Measurements from ENCODE around the gene OR4C45. TPM values are rescaled to one million over a fixed set of nuclear protein-coding genes. Genes with fewer than 3 reads are reported as not detected.
A peak's percentile ranks its signal among the peaks of the same experiment; 100 is the strongest.
"Not testable (repeated sequence)": the region's sequence is repeated elsewhere in the genome, so short reads cannot be mapped to it uniquely, and the experiment has no call there.

The OR4C45 gene
- total RNA-seq (not detected), polyA plus RNA-seq (not detected), total RNA-seq (not detected)

DNA sequence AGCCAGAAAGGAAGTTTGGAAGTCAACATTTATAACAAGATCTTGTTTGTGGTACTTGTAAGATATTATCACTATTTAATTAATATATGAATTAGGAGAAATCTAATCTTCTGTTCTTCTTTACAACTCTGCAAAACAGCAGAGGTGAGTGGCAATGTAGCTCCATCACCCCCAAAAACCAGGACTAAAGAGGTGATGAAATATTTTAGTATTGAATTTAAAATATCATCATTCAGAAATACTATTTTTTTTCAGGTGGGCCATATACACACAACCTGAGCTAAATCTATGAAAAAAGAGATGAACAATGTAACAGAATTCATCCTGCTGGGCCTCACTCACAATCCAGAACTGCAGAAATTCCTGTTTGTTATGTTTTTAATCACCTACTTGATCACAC lies at the start of gene OR4C45:
Gene OR4C45, plus strand, starts transcription at position 301 of the 400 bp plus-strand sequence.
- no peak for ATAC-seq
- no peak for DNase-seq

DNA sequence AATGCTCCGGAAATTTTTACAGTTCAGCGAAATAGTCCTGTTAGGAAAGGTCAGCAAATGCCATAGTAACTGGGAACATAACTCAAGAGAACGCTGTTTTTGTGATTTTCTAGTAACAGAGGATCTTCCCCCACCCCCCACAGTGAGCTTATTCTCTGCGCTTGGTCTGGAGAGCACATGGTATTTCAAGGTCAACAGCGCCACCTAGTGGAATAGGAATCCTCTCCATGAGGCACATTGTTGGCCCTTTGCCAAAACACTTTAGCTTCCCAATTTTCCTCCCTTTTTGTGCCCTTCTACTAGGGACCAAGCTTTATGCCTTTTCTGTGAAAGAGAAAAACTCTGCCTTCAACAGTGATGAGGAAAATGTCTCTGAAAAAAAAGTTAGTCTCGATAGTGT lies 37.1 kb upstream of the OR4C45 start:
- Mint-ChIP-seq H3K27me3 (no peaks in the 10 kb centered on the region), H3K4me3 (no peak overlapping the region), H3K9me3 (peaks cover 0 to 43% (median 11%) of the 10 kb centered on the region in 11 donors), H3K27ac (no peak overlapping the region), H3K4me1 (no peaks in the 10 kb centered on the region), H3K36me3 (peaks cover 0 to 7% (median 0%) of the 10 kb centered on the region in 5 donors)
- intact Hi-C loops (cut with micrococcal nuclease), result loop anchor here in 1 of 2 donors (5.0 to 10.0 kb wide), 2 partner anchors 1688 to 1821 kb away; partner anchors contain the start of gene OR4S1
- Histone ChIP-seq H3K27ac (ENCODE audit: low read depth, low read length) (no peak overlapping the region), H3K4me1 (ENCODE audit: control insufficient read depth in 2 of 2, insufficient read depth in 2 of 2, low read length in 2 of 2) (no peaks in the 10 kb centered on the region), H3K27me3 (ENCODE audit: control insufficient read depth in 2 of 2, insufficient read depth in 2 of 2, low read length in 2 of 2) (no peaks in the 10 kb centered on the region), H3K4me3 (ENCODE audit: low read length) (no peak overlapping the region), H3K36me3 (ENCODE audit: control insufficient read depth in 2 of 3, insufficient read depth in 3 of 3, low read length in 3 of 3) (no peaks in the 10 kb centered on the region), H3K9me3 (ENCODE audit: control insufficient read depth in 2 of 3, low read length in 3 of 3) (peaks cover 0 to 6% (median 0%) of the 10 kb centered on the region in 3 experiments)
- DNase-seq (peak in 3 of 9 donors; percentile 0 to 1 (median 1)), ATAC-seq (no peak)
- ChIA-PET POLR2A (no interaction called here), CTCF (no interaction called here)

More for the DNA sequence above, at the start of gene OR4C45:
- H3K4me1 Mint-ChIP-seq, result no peaks in the 10 kb centered on the region
- Histone ChIP-seq H3K27me3 (ENCODE audit: control insufficient read depth in 2 of 2, insufficient read depth in 2 of 2, low read length in 2 of 2) (no peaks in the 10 kb centered on the region), H3K4me3 (ENCODE audit: low read length) (no peak within 1 kb of the TSS), H3K36me3 (ENCODE audit: control insufficient read depth in 2 of 3, insufficient read depth in 3 of 3, low read length in 3 of 3) (no peaks in the 10 kb centered on the region), H3K27ac (ENCODE audit: low read depth, low read length) (no peak within 1 kb of the TSS), H3K9me3 (ENCODE audit: control insufficient read depth in 2 of 3, low read length in 3 of 3) (peaks cover 0 to 3% (median 0%) of the 10 kb centered on the region in 3 experiments), H3K4me1 (ENCODE audit: control insufficient read depth in 2 of 2, insufficient read depth in 2 of 2, low read length in 2 of 2) (no peaks in the 10 kb centered on the region)
- CTCF ChIA-PET, result no interaction called here
- peaks cover 2 to 31% (median 15%) of the 10 kb centered on the region in 11 donors for H3K9me3 Mint-ChIP-seq
- POLR2A ChIA-PET, result no interaction called here
- peaks cover 0 to 4% (median 0%) of the 10 kb centered on the region in 5 donors for H3K36me3 Mint-ChIP-seq
- no peaks in the 10 kb centered on the region for H3K27me3 Mint-ChIP-seq
- H3K4me3 Mint-ChIP-seq, result no peak within 1 kb of the TSS
- H3K27ac Mint-ChIP-seq, result no peak within 1 kb of the TSS
- intact Hi-C loops (cut with micrococcal nuclease), result no loop called here

DNA sequence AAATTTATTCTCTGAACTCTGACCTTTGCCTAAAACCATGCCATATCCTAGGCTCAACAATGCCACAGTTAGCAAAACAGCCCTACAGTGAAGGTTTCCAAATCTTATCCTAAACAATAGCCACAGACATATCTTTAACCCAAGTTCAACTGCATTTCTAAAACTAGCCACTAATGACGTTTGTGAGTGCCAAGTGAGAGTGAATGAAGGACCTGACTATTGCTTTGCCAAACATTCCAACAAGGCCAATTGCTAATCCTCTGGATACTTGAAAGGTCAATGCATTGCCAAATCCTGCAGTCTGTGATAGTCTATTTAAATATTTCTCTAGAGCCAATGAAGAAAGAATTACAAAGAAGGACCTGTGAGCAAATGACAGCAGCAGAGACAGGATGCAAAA lies 2.5 kb upstream of the OR4C45 start:
- no peak overlapping the region for H3K4me3 ChIP-seq (ENCODE audit: low read length)
- Mint-ChIP-seq H3K9me3 (peaks cover 5 to 49% (median 14%) of the 10 kb centered on the region in 11 donors), H3K27me3 (no peaks in the 10 kb centered on the region), H3K4me1 (no peaks in the 10 kb centered on the region), H3K36me3 (peaks cover 0 to 5% (median 0%) of the 10 kb centered on the region in 5 donors), H3K27ac (no peak overlapping the region), H3K4me3 (no peak overlapping the region)
- H3K27me3 ChIP-seq (ENCODE audit: control insufficient read depth in 2 of 2, insufficient read depth in 2 of 2, low read length in 2 of 2), result no peaks in the 10 kb centered on the region
- H3K36me3 ChIP-seq (ENCODE audit: control insufficient read depth in 2 of 3, insufficient read depth in 3 of 3, low read length in 3 of 3), result no peaks in the 10 kb centered on the region
- ATAC-seq, result no peak
- CTCF ChIA-PET, result no interaction called here
- H3K27ac ChIP-seq (ENCODE audit: low read depth, low read length), result no peak overlapping the region
- POLR2A ChIA-PET, result no interaction called here
- intact Hi-C loops (cut with micrococcal nuclease), result no loop called here
- DNase-seq, result no peak
- H3K9me3 ChIP-seq (ENCODE audit: control insufficient read depth in 2 of 3, low read length in 3 of 3), result peaks cover 0 to 3% (median 0%) of the 10 kb centered on the region in 3 experiments
- H3K4me1 ChIP-seq (ENCODE audit: control insufficient read depth in 2 of 2, insufficient read depth in 2 of 2, low read length in 2 of 2), result no peaks in the 10 kb centered on the region

DNA sequence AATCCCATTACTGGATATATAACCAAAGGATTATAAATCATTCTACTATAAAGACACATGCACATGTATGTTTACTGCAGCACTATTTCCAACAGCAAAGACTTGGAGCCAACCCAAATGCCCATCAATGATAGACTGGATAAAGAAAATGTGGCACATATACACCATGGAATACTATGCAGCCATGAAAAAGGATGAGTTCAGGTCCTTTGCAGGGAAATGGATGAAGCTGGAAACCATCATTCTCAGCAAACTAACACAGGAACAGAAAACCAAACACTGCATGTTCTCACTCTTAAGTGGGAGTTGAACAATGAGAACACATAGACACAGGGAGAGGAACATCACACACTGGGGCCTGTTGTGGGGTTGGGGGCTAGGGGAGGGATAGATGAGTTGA lies 3.6 kb downstream of the OR4C45 start:
- H3K4me3 Mint-ChIP-seq; H3K36me3 Mint-ChIP-seq; DNase-seq; ATAC-seq; H3K4me1 ChIP-seq (ENCODE audit: control insufficient read depth in 2 of 2, insufficient read depth in 2 of 2, low read length in 2 of 2); CTCF ChIA-PET; H3K27me3 Mint-ChIP-seq; H3K36me3 ChIP-seq (ENCODE audit: control insufficient read depth in 2 of 3, insufficient read depth in 3 of 3, low read length in 3 of 3); H3K4me3 ChIP-seq (ENCODE audit: low read length); H3K4me1 Mint-ChIP-seq; POLR2A ChIA-PET; H3K9me3 ChIP-seq (ENCODE audit: control insufficient read depth in 2 of 3, low read length in 3 of 3); H3K27me3 ChIP-seq (ENCODE audit: control insufficient read depth in 2 of 2, insufficient read depth in 2 of 2, low read length in 2 of 2); H3K27ac Mint-ChIP-seq; H3K27ac ChIP-seq (ENCODE audit: low read depth, low read length); intact Hi-C loops (cut with micrococcal nuclease): not testable (repeated sequence)
- H3K9me3 Mint-ChIP-seq, result peaks cover 4 to 26% (median 14%) of the 10 kb centered on the region in 11 donors

DNA sequence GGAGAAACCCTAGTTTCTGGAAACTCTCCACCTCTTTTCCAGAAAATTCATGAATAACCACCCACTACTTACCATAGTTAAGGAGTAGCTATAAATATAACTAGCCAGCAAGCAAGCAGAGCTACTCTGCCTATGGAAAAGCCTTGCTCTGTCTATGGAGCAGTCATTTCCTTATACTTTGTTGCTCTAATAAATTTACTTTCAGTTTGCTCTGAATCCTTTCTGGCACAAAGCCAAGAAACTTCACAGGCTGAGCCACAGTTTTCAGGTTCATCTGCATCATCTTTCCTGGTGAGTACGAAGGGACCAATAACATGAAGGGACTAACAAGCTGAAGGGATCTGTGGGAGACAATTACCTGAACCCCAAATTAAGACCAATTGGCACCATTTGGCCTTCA lies 4.6 kb downstream of the OR4C45 start:
- no peak for ATAC-seq
- CTCF ChIA-PET, result no interaction called here

DNA sequence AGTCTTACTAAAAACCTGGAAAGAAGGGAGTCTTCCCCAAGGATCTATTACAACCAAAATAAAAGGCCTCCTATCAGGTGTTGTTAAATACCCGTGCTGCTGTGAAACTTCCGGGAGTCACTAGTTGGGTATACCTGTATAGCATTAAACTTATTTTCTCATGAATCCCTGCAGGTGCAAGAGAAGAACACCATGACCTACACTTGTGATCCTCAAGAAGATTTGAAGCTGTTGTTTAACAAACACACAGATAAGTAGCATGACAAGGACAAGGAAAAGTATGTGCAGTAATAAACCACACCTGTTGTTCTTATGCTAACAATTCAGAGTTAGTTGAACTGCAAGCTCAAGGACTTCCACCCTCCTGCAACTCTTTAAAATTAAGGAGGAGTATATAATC lies 12.0 kb downstream of the OR4C45 start:
- Mint-ChIP-seq H3K27ac (no peak overlapping the region), H3K27me3 (no peaks in the 10 kb centered on the region), H3K36me3 (no peaks in the 10 kb centered on the region), H3K4me3 (no peak overlapping the region), H3K9me3 (peaks cover 0 to 18% (median 3%) of the 10 kb centered on the region in 11 donors), H3K4me1 (no peaks in the 10 kb centered on the region)
- Histone ChIP-seq H3K27me3 (ENCODE audit: control insufficient read depth in 2 of 2, insufficient read depth in 2 of 2, low read length in 2 of 2) (no peaks in the 10 kb centered on the region), H3K4me3 (ENCODE audit: low read length) (no peak overlapping the region), H3K36me3 (ENCODE audit: control insufficient read depth in 2 of 3, insufficient read depth in 3 of 3, low read length in 3 of 3) (no peaks in the 10 kb centered on the region), H3K9me3 (ENCODE audit: control insufficient read depth in 2 of 3, low read length in 3 of 3) (no peaks in the 10 kb centered on the region), H3K4me1 (ENCODE audit: control insufficient read depth in 2 of 2, insufficient read depth in 2 of 2, low read length in 2 of 2) (no peaks in the 10 kb centered on the region), H3K27ac (ENCODE audit: low read depth, low read length) (no peak overlapping the region)
- intact Hi-C loops (cut with micrococcal nuclease), result no loop called here
- DNase-seq, result no peak
- POLR2A ChIA-PET, result no interaction called here
- CTCF ChIA-PET, result no interaction called here
- ATAC-seq, result no peak

More for the DNA sequence above, 4.6 kb downstream of the OR4C45 start:
- Histone ChIP-seq H3K27ac (ENCODE audit: low read depth, low read length) (no peak overlapping the region), H3K9me3 (ENCODE audit: control insufficient read depth in 2 of 3, low read length in 3 of 3) (no peaks in the 10 kb centered on the region), H3K4me3 (ENCODE audit: low read length) (no peak overlapping the region), H3K36me3 (ENCODE audit: control insufficient read depth in 2 of 3, insufficient read depth in 3 of 3, low read length in 3 of 3) (no peaks in the 10 kb centered on the region), H3K4me1 (ENCODE audit: control insufficient read depth in 2 of 2, insufficient read depth in 2 of 2, low read length in 2 of 2) (no peaks in the 10 kb centered on the region), H3K27me3 (ENCODE audit: control insufficient read depth in 2 of 2, insufficient read depth in 2 of 2, low read length in 2 of 2) (no peaks in the 10 kb centered on the region)
- H3K4me3 Mint-ChIP-seq, result no peak overlapping the region
- H3K36me3 Mint-ChIP-seq, result peaks cover 0 to 3% (median 0%) of the 10 kb centered on the region in 5 donors
- H3K9me3 Mint-ChIP-seq, result peaks cover 4 to 26% (median 14%) of the 10 kb centered on the region in 11 donors
- intact Hi-C loops (cut with micrococcal nuclease), result no loop called here
- H3K4me1 Mint-ChIP-seq, result no peaks in the 10 kb centered on the region
- peaks cover 0 to 3% (median 0%) of the 10 kb centered on the region in 5 donors for H3K27me3 Mint-ChIP-seq
- H3K27ac Mint-ChIP-seq, result no peak overlapping the region
- DNase-seq, result no peak
- POLR2A ChIA-PET, result no interaction called here

DNA sequence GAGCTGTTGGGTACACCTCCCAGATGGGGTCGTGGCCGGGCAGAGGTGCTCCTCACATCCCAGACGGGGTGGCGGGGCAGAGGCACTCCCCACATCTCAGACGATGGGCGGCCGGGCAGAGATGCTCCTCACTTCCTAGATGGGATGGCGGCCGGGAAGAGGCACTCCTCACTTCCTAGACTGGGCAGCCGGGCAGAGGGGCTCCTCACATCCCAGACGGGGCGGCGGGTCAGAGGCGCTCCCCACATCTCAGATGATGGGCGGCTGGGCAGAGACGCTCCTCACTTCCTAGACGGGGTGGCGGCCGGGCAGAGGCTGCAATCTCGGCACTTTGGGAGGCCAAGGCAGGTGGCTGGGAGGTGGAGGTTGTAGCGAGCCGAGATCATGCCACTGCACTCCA lies 30.4 kb downstream of the OR4C45 start:
- DNase-seq, result not testable (repeated sequence)

More for the DNA sequence above, 30.4 kb downstream of the OR4C45 start:
- POLR2A ChIA-PET; H3K4me1 Mint-ChIP-seq; H3K9me3 ChIP-seq (ENCODE audit: control insufficient read depth in 2 of 3, low read length in 3 of 3); H3K4me1 ChIP-seq (ENCODE audit: control insufficient read depth in 2 of 2, insufficient read depth in 2 of 2, low read length in 2 of 2); H3K27me3 Mint-ChIP-seq; intact Hi-C loops (cut with micrococcal nuclease); H3K27ac Mint-ChIP-seq; H3K27me3 ChIP-seq (ENCODE audit: control insufficient read depth in 2 of 2, insufficient read depth in 2 of 2, low read length in 2 of 2); H3K4me3 Mint-ChIP-seq; H3K4me3 ChIP-seq (ENCODE audit: low read length); H3K36me3 Mint-ChIP-seq; ATAC-seq; H3K27ac ChIP-seq (ENCODE audit: low read depth, low read length); CTCF ChIA-PET; H3K36me3 ChIP-seq (ENCODE audit: control insufficient read depth in 2 of 3, insufficient read depth in 3 of 3, low read length in 3 of 3): not testable (repeated sequence)
- peaks cover 0 to 30% (median 12%) of the 10 kb centered on the region in 11 donors for H3K9me3 Mint-ChIP-seq

Data from naive thymus-derived CD4-positive, alpha-beta T cell (primary cell).